HepG2 (cell line): ENCODE measurements around the gene ABHD1. TPM values are rescaled to one million over a fixed set of nuclear protein-coding genes. Genes with fewer than 3 reads are reported as not detected.

ENCODE experiments used
- BRCA1 ChIP-seq: sonication (generic); formaldehyde crosslinking; IDR thresholded peaks from 2 replicates; pipeline ENCODE4 v1.4.0; 2020; ENCODE audit warnings: missing genetic modification reagents
- DMAP1 ChIP-seq: IDR thresholded peaks from 2 replicates; pipeline ENCODE4 v1.6.1; 2016
- DNMT3B ChIP-seq: conservative IDR thresholded peaks from 2 replicates; pipeline ENCODE4 v1.6.1; 2016; ENCODE audit warnings: missing biosample characterization, control low read depth
- HMGXB4 ChIP-seq, 2 experiments: sonication (generic) in 1 of 2; formaldehyde crosslinking in 1 of 2; IDR thresholded peaks; 2 replicates each; pipeline versions ENCODE4 v1.4.0 to v1.6.1; 2018 to 2020; ENCODE audit warnings: missing genetic modification reagents in 2 of 2, borderline replicate concordance in 1 of 2, low read depth in 1 of 2, mild to moderate bottlenecking in 1 of 2, missing biosample characterization in 1 of 2
- HNF4A ChIP-seq: sonication (generic); formaldehyde crosslinking; IDR thresholded peaks from 2 replicates; pipeline ENCODE4 v1.4.0; 2020; ENCODE audit warnings: missing genetic modification reagents
- HNRNPUL1 ChIP-seq: fragments of 200-400 bp; formaldehyde crosslinking; IDR thresholded peaks from 2 replicates; pipeline ENCODE4 v1.6.1; 2017; ENCODE audit warnings: low read depth, mild to moderate bottlenecking, low read length, moderate library complexity
- LRRFIP1 ChIP-seq: sonication (generic); formaldehyde crosslinking; conservative IDR thresholded peaks from 2 replicates; pipeline ENCODE4 v1.4.0; 2020; ENCODE audit warnings: missing genetic modification reagents
- MIER3 ChIP-seq: IDR thresholded peaks from 2 replicates; pipeline ENCODE4 v1.6.1; 2016; ENCODE audit warnings: missing compliant biosample characterization, borderline replicate concordance
- NCOA5 ChIP-seq: sonication (generic); formaldehyde crosslinking; IDR thresholded peaks from 2 replicates; pipeline ENCODE4 v1.4.0; 2020; ENCODE audit warnings: missing genetic modification reagents
- PCBP1 ChIP-seq: fragments of 200-400 bp; formaldehyde crosslinking; IDR thresholded peaks from 2 replicates; pipeline ENCODE4 v1.6.1; 2017; ENCODE audit warnings: mild to moderate bottlenecking, low read depth, low read length, borderline replicate concordance
- PITX1 ChIP-seq: sonication (generic); formaldehyde crosslinking; IDR thresholded peaks from 2 replicates; pipeline ENCODE4 v1.5.1; 2020; ENCODE audit warnings: mild to moderate bottlenecking, missing genetic modification reagents
- POGK ChIP-seq: sonication (generic); formaldehyde crosslinking; conservative IDR thresholded peaks from 2 replicates; pipeline ENCODE4 v1.8.0; 2022; ENCODE audit warnings: mild to moderate bottlenecking, moderate library complexity, missing genetic modification reagents
- RAD21 ChIP-seq: fragments of 450-650 bp; formaldehyde crosslinking; IDR thresholded peaks from 2 replicates; pipeline ENCODE4 v1.5.0; 2020; ENCODE audit warnings: mild to moderate bottlenecking
- RFXANK ChIP-seq: IDR thresholded peaks from 2 replicates; pipeline ENCODE4 v1.6.1; 2016
- TCF7 ChIP-seq: sonication (generic); IDR thresholded peaks from 2 replicates; pipeline ENCODE4 v1.6.1; 2016; ENCODE audit warnings: antibody characterized with exemption, low read depth
- TFAP4 ChIP-seq: sonication (generic); IDR thresholded peaks from 2 replicates; pipeline ENCODE4 v1.6.1; 2016; ENCODE audit warnings: low read depth, borderline replicate concordance
- ZNF180 ChIP-seq: sonication (generic); formaldehyde crosslinking; IDR thresholded peaks from 2 replicates; pipeline ENCODE4 v1.4.0; 2020; ENCODE audit warnings: low read depth, missing genetic modification reagents, borderline replicate concordance
- ZNF225 ChIP-seq: sonication (generic); formaldehyde crosslinking; IDR thresholded peaks from 2 replicates; pipeline ENCODE4 v1.4.0; 2020; ENCODE audit warnings: mild to moderate bottlenecking, missing genetic modification reagents
- ZNF446 ChIP-seq: sonication (generic); formaldehyde crosslinking; IDR thresholded peaks from 2 replicates; pipeline ENCODE4 v1.5.0; 2020; ENCODE audit warnings: mild to moderate bottlenecking, missing genetic modification reagents
- ZNF557 ChIP-seq: sonication (generic); formaldehyde crosslinking; IDR thresholded peaks from 2 replicates; pipeline ENCODE4 v1.4.0; 2020; ENCODE audit warnings: missing genetic modification reagents
- ZNF784 ChIP-seq: sonication (generic); formaldehyde crosslinking; IDR thresholded peaks from 2 replicates; pipeline ENCODE4 v1.5.1; 2020; ENCODE audit warnings: missing genetic modification reagents, mild to moderate bottlenecking, borderline replicate concordance
- ZSCAN31 ChIP-seq: sonication (generic); formaldehyde crosslinking; IDR thresholded peaks from 2 replicates; pipeline ENCODE4 v1.5.0; 2020; ENCODE audit warnings: low read depth, mild to moderate bottlenecking, missing genetic modification reagents
- polyA plus RNA-seq, 8 experiments: library from polyadenylated mRNA; depleted of rRNA in 3 of 8; stranded (reverse) in 7 of 8; unstranded in 1 of 8; fragments of >200 nt; fragmentation: Illumina TruSeq in 4 of 8; extraction: Trizol in 4 of 8; gene quantifications; 2 replicates each; pipeline versions ENCODE4 v1.2.1 to v1.2.3, GENCODE V29; 2011 to 2016; ENCODE audit warnings: low read depth in 4 of 8, missing spikeins in 1 of 8, mixed read lengths in 1 of 8; ENCODE audit not compliant: insufficient read depth in 1 of 8
- total RNA-seq, 5 experiments: library from RNA; depleted of rRNA; stranded (reverse); fragments of >200 nt; fragmentation: Illumina TruSeq; extraction: Trizol; gene quantifications; 2 replicates each; pipeline ENCODE4 v1.2.3, GENCODE V29; 2016; ENCODE audit warnings: low read depth in 1 of 5

The ABHD1 gene
- total and polyA plus RNA-seq, 2 of the 13 experiments (the other 11 are each of a cell fraction or from before 2014, with no cell fraction given), result 0.04 to 0.81 TPM

- 0 out of 2 replicates have a peak, but pooled peaks have one; percentile 41 for TF ChIP-seq POGK (CRISPR knock-in tag)
- no peak for TF ChIP-seq PCBP1
- 0 out of 2 replicates have a peak, but pooled peaks have one; percentile 7 for TF ChIP-seq ZNF784 (CRISPR knock-in tag)
- TF ChIP-seq DMAP1 (CRISPR knock-in tag), result 0 out of 2 replicates have a peak, but pooled peaks have one; percentile 26
- TF ChIP-seq RAD21 (CRISPR knock-in tag), result peak; percentile 37; the same call in 1 of the 2 replicates
- no peak for TF ChIP-seq HNRNPUL1
- TF ChIP-seq RFXANK (CRISPR knock-in tag), result no peak
- TF ChIP-seq HMGXB4 (CRISPR knock-in tag; IDR thresholded peaks at IDR 0.05; ENCODE audit: borderline replicate concordance in 1 of 2, low read depth in 1 of 2), result peak in 1 of 2 experiments; percentile 24; a peak in 1 of 4 replicates
- peak; percentile 99 for TF ChIP-seq TCF7
- TF ChIP-seq NCOA5 (CRISPR knock-in tag), result no peak
- TF ChIP-seq ZNF557 (CRISPR knock-in tag), result no peak
- no peak for TF ChIP-seq ZNF446 (CRISPR knock-in tag)
- TF ChIP-seq LRRFIP1 (CRISPR knock-in tag), result no peak
- TF ChIP-seq ZNF225 (CRISPR knock-in tag), result peak; percentile 80; the same call in 1 of the 2 replicates
- TF ChIP-seq TFAP4, result peak; percentile 75
- 0 out of 2 replicates have a peak, but pooled peaks have one; percentile 60 for TF ChIP-seq ZSCAN31
- peak; percentile 91 for TF ChIP-seq PITX1 (CRISPR knock-in tag)
- TF ChIP-seq HNF4A (CRISPR knock-in tag), result peak; percentile 97
- TF ChIP-seq BRCA1 (CRISPR knock-in tag), result 0 out of 2 replicates have a peak, but pooled peaks have one; percentile 29
- peak; percentile 72; the same call in 1 of the 2 replicates for TF ChIP-seq MIER3
- TF ChIP-seq ZNF180, result no peak
- peak; percentile 90 for TF ChIP-seq DNMT3B (CRISPR knock-in tag)
Measured at GRCh38 chr2:27177441-27178351, 54.1 kb downstream of the ABHD1 start (continued).
